Stimulated activated CD8-positive, alpha-beta memory T cell treated with anti-CD3 and anti-CD28 coated beads, Interleukin-2, amount 100 ng/mL, for 48 hours (primary cell): ENCODE data around the gene NFKBIB.
A peak's percentile ranks its signal among the peaks of the same experiment; 100 is the strongest.
"Not testable (repeated sequence)": the region's sequence is repeated elsewhere in the genome, so short reads cannot be mapped to it uniquely, and the experiment has no call there.

ENCODE experiments used
- DNase-seq, 2 donors: peaks; one replicate each; pipeline ENCODE4 v3.0.0-alpha.2; 2020; ENCODE audit warnings: low read depth in 2 of 2

The NFKBIB gene, protein sequence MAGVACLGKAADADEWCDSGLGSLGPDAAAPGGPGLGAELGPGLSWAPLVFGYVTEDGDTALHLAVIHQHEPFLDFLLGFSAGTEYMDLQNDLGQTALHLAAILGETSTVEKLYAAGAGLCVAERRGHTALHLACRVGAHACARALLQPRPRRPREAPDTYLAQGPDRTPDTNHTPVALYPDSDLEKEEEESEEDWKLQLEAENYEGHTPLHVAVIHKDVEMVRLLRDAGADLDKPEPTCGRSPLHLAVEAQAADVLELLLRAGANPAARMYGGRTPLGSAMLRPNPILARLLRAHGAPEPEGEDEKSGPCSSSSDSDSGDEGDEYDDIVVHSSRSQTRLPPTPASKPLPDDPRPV

GRCh38 chr19:38899447-38900201, at the start of gene NFKBIB, which contains the start of gene SIRT2:
Gene NFKBIB (plus strand): TSS chr19:38899969. CDS start chr19:38900033, 64 bp downstream.
Gene SIRT2 (minus strand): TSS chr19:38899618. CDS start chr19:38899521, 97 bp downstream.
- peak; percentile 96 to 99 for DNase-seq

DNA sequence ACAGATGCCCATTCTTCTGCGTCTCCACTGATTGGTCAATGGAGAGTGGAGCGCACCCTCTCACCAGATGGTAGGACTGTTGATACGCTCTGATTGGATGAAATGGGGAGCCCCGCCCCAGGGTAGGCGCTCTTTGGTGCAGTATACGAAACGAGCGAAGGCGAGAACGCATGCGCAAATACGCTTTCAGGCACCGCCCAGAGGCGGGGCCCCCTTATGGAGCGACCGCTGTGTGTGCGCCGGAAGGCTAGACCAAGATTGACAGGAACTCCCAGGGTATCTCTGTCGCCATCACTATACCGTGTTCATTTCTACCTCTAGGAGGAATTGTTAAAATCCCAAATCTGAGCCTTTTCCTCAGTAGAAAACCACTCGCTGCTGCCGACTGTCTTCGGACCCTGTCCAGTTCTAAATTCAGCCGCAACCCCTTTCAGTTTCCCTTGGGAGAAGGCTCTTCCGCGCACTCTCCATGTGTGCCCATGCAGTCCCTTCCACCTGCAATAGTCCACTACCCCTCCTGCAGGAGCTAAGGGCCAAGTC, 49.3 kb upstream of the NFKBIB start:
- DNase-seq, result peak; percentile 94 to 97

DNA sequence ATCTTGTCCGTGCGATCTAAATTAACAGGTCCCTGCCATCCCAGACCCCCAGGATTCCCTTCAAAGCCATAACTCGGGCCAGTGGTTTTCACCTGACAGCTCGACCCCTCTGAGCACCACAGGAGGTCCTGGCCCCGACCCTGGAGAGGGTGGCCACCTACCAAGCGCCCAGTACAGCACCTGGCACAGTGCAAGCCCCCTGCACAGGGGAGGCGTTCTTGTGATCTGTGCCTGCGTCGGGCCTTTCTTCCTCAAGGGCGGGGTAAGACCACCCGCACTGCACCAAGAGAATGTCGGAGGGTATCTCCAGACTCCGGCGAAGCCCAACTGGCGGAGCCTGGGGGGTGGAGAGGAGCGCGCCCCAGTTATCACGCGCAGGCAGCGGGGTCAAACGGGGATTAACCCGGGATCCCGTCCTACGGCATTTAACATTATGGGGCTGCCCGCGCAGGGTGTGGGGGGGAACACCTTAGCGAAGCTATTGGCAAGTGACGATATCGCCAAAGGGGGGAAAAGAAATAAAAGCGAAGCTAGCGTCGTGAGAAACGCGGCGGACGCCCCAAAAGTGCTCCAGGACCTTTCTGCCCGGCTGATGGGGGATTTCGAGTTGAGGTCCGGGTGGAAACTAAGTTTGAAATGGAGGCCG, 48.7 kb upstream of the NFKBIB start:
- peak in 1 of 2 donors; percentile 29 for DNase-seq

GRCh38 chr19:38851622-38852230, 48.0 kb upstream of the NFKBIB start:
- DNase-seq, result peak; percentile 85 to 94

GRCh38 chr19:38852231-38853044, 47.3 kb upstream of the NFKBIB start:
- DNase-seq, result peak; percentile 44 to 47

GRCh38 chr19:38853214-38853613, 46.6 kb upstream of the NFKBIB start:
- no peak for DNase-seq

DNA sequence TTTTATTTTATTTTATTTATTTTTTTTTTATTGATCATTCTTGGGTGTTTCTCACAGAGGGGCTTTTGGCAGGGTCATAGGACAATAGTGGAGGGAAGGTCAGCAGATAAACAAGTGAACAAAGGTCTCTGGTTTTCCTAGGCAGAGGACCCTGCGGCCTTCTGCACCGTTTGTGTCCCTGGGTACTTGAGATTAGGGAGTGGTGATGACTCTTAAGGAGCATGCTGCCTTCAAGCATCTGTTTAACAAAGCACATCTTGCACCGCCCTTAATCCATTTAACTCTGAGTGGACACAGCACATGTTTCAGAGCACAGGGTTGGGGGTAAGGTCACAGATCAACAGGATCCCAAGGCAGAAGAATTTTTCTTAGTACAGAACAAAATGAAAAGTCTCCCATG, 44.8 kb upstream of the NFKBIB start:
- DNase-seq, result not testable (repeated sequence)

DNA sequence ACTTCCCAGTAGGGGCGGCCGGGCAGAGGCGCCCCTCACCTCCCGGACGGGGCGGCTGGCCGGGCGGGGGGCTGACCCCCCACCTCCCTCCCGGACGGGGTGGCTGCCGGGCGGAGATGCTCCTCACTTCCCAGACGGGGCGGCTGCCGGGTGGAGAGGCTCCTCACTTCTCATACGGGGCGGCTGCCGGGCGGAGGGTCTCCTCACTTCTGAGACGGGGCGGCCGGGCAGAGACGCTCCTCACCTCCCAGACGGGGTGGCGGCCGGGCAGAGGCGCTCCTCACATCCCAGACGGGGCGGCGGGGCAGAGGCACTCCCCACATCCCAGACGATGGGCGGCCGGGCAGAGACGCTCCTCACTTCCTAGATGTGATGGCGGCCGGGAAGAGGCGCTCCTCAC, 44.0 kb upstream of the NFKBIB start:
- DNase-seq, result not testable (repeated sequence)

GRCh38 chr19:38856813-38857212, 43.0 kb upstream of the NFKBIB start:
- DNase-seq, result no peak

GRCh38 chr19:38859631-38860204, 40.1 kb upstream of the NFKBIB start:
- DNase-seq, result not testable (repeated sequence)

DNA sequence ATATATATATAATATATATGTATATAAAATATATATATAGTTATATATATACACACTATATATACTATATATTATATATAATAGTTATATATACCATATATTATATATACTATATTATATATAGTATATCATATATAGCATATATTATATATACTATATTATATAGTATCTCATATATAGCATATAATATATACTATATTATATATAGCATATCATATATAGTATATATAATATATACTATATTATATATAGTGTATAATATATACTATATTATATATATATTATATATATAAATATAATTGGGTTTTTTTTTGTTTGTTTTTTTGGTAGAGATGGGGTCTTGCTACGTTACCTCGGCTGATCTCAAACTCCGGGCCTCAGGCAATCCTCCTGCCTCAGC, 38.4 kb upstream of the NFKBIB start:
- DNase-seq, result no peak

DNA sequence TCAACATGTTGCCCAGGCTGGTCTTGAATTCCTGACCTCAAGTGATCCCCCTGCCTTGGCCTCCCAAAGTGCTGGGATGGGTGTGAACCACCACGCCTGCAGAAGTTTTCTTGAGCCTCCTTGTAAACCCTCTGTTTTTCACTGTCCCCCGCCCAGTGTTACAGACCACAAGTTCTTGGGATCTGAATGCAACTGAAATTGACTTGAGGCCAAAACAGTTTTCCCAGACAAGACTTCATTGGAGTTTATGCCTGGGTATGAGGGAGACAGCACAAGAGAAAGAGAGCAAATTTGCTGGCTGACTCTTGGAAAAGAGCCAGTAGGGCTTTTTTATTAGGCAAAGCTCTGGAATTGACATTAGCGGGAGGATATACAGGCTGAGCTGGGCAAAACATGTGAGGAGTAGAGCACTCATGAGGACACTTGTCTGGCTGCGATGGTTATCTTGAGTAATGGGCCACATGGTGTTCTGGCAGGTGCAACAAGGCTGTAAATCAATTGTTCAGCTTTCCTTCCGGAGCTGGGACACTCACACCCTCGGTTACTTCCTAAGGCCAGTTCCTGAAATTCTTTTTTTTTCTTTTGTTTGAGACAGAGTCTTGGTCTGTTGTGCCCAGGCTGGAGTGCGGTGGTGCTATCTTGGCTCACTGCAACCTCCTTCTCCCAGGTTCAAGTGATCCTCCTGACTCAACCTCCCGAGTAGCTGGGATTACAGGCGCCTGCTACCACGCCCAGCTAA, 37.3 kb upstream of the NFKBIB start:
- DNase-seq, result no peak

DNA sequence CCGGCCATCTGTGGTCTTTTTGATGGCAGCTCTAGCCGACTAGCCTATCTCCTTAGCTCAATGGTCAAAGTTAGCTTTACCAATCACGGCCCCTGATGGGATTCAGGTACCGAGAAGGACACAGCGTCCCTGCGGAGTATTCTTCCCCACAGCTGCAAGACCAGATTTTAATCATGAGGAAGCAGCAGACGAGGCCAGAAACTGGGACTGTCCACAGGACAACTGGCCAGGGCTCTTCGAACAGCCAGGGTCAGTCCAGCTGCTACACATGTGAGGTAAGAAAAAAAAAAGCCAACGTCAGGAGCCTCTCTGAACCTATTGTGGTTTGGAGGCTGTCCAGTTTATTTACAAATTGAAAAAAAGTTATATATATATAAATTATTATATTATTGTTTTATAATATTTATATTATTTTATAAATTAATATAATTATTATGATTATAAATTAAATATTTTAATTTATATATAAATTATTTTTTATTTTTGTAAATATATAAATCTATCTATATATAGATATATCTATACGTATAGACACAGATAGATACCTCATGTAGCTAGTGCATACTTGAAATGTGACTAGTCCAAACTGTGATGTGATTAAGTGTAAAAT, 32.5 kb upstream of the NFKBIB start:
- DNase-seq, result no peak

DNA sequence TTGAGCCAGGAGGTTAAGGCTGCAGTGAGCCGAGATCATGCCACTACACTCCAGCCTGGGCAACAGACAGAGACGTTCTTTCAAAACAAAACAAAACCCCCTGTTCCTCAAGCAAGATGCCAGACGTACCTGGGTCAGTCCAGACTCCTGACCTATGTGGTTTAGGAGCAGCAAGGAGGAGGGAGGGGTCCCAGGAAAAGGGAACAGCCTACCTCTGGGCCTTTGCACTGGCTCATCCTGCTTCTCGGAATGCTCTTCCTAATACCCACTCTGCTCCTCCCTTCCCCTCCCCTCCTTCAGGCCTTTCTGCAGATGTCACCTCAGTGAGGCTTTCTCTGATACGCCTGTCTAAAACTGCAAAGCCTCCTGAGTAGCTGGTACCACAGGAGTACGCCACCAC, 31.2 kb upstream of the NFKBIB start:
- no peak for DNase-seq

DNA sequence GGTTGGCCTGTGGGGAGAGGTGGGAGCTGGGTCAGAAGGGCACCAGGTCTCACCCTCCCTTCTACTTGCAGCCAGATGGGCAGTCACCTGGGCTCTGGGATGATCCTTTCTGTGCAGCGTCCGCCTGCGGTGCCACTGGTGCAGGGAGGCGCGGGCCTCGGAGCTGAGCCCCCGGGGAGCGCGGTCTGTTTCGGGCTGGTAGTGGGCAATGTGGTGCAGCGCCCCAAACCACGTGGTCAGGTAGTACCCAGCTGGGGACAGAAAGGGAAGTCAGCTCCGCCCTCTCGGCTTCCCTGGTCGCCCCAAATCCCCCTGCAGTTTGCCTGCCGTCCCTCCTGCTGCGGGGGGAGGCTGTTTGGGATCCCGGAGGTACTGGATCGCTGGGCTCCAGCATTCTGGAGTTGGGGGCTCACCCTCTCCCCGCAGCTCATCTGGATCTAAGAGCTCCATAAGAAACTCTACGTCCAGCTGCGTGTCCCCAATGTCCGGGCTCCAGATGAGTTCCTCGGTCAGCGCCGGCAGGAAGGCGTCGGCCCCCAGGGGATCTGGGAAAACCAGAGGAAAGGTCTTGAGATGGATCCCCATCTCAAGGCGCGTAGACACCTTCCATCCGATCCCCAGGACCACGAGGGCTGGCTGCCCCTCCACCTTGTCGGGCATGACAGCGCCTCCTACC, 30.5 kb upstream of the NFKBIB start:
- DNase-seq, result peak in 1 of 2 donors; percentile 28

- DNase-seq, result peak; percentile 88 to 91
Measured at GRCh38 chr19:38869836-38870607, 29.7 kb upstream of the NFKBIB start.

- DNase-seq, result no peak
Measured at GRCh38 chr19:38870612-38871011, 29.2 kb upstream of the NFKBIB start.

GRCh38 chr19:38873400-38873799, 26.4 kb upstream of the NFKBIB start:
- DNase-seq, result not testable (repeated sequence)
